Skeletal muscle satellite cell (primary cell): Measurements from ENCODE around the gene ZKSCAN4.

Source experiments
- H3K27me3 ChIP-seq: 2 replicates; pipeline ENCODE4 v1.7.0; 2013; ENCODE audit warnings: low read length; ENCODE audit not compliant: control insufficient read depth, insufficient read depth
- H3K36me3 ChIP-seq: 2 replicates; pipeline ENCODE4 v1.7.0; 2013; ENCODE audit warnings: mild to moderate bottlenecking, control low read depth, low read length; ENCODE audit not compliant: insufficient read depth
- H3K4me1 ChIP-seq: 2 replicates; pipeline ENCODE4 v1.7.0; 2013; ENCODE audit warnings: low read length; ENCODE audit not compliant: control insufficient read depth, insufficient read depth
- H3K4me2 ChIP-seq: 2 replicates; pipeline ENCODE4 v1.7.0; 2013; ENCODE audit warnings: mild to moderate bottlenecking, low read length
- H3K4me3 ChIP-seq: 2 replicates; pipeline ENCODE4 v1.7.0; 2013; ENCODE audit warnings: low read length
- H3K9ac ChIP-seq: 2 replicates; pipeline ENCODE4 v1.7.0; 2013; ENCODE audit warnings: mild to moderate bottlenecking, low read depth, low read length, moderate library complexity
- H3K9me3 ChIP-seq: replicated peaks from 2 replicates; pipeline ENCODE4 v1.7.0; 2013; ENCODE audit warnings: mild to moderate bottlenecking, control low read depth, low read length

Gene ZKSCAN4

DNA sequence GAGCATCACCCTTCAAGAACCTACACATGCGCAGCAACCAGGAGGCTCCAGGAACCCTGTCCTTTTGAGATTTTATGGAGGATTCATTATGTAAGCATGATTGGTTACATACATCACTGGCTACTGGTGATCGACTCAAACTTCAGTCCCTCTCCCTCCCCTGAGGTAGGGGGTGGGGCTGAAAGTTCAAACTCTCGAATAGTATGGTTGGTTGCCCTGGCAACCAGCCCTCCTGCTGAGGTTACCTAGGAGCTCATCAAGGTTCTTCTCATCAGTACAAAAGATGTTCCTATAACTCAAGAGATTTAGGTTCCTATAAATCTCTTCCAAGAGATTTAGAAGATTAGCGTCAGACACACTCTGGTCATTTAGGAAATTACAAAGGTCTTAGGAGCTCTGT, 48.9 kb downstream of the ZKSCAN4 start:
- H3K4me1 ChIP-seq: peaks cover 13% of the 10 kb centered on the region
- H3K27me3 ChIP-seq: peaks cover 47% of the 10 kb centered on the region
- no peaks in the 10 kb centered on the region for H3K9me3 ChIP-seq
- H3K36me3 ChIP-seq: no peaks in the 10 kb centered on the region
- no peak overlapping the region for H3K9ac ChIP-seq
- no peak overlapping the region for H3K4me2 ChIP-seq
- H3K4me3 ChIP-seq: no peak overlapping the region

DNA sequence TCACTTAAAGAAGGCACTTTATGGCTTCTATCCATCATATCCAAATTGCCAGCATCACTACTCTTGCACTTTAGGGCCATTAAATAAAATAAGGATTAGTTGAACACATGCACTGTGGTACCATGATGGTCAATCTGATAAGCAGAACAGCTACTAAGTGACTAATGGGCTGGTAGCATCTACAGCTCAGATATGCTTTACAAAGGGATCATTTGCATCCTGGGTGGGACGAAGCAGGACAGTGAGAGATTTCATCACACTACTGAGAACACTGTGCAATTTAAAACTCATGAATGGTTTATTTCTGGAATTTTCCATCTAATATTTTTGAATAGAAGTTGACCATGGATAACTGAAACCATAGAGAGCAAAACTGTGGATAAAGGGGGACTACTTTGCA, 52.0 kb downstream of the ZKSCAN4 start:
- H3K4me3 ChIP-seq: no peak overlapping the region

More for the DNA sequence above, 52.0 kb downstream of the ZKSCAN4 start:
- Histone ChIP-seq H3K4me1 (no peaks in the 10 kb centered on the region), H3K9ac (no peak overlapping the region), H3K27me3 (peaks cover 17% of the 10 kb centered on the region), H3K4me2 (no peak overlapping the region), H3K36me3 (no peaks in the 10 kb centered on the region), H3K9me3 (no peaks in the 10 kb centered on the region)
